ENCODE results near the gene SPATS2L. TPM values are rescaled to one million over a fixed set of nuclear protein-coding genes. Genes with fewer than 3 reads are reported as not detected.

SPATS2L gene
- polyA plus RNA-seq, 4 donors, result 66.7 to 104 (median 96.0) TPM

- no peak for DNase-seq
- Histone ChIP-seq H3K9me3 (ENCODE audit: control insufficient read depth in 2 of 2, insufficient read depth in 1 of 2, low read depth in 1 of 2, low read length in 1 of 2) (no peaks in the 10 kb centered on the region), H3K4me1 (ENCODE audit: control insufficient read depth in 3 of 3, insufficient read depth in 2 of 3, low read depth in 1 of 3, low read length in 2 of 3) (no peaks in the 10 kb centered on the region), H3K36me3 (ENCODE audit: control insufficient read depth in 3 of 3, insufficient read depth in 2 of 3, low read depth in 1 of 3, low read length in 3 of 3) (no peaks in the 10 kb centered on the region), H3K27me3 (ENCODE audit: control insufficient read depth in 3 of 3, insufficient read depth in 3 of 3, low read length in 3 of 3) (no peaks in the 10 kb centered on the region), H3K27ac (ENCODE audit: low read depth in 1 of 3, low read length in 2 of 3) (no peak overlapping the region), H3K4me3 (ENCODE audit: low read depth in 1 of 3, low read length in 3 of 3) (no peak overlapping the region)
- 83 to 91% (median 87%) methylated on average over 6 of the region's 6 CpGs for WGBS, 3 donors
- no peak for FAIRE-seq
These were observed 27.7 kb upstream of the SPATS2L start for GRCh38 chr2:200278694-200279316.

GRCh38 chr2:200279857-200280256 is 26.6 kb upstream of the SPATS2L start:
- FAIRE-seq, result no peak
- no peak overlapping the region for H3K4me3 ChIP-seq (ENCODE audit: low read depth in 1 of 3, low read length in 3 of 3)

GRCh38 chr2:200286578-200286977 is 19.9 kb upstream of the SPATS2L start:
- no peak overlapping the region for H3K4me3 ChIP-seq (ENCODE audit: low read depth in 1 of 3, low read length in 3 of 3)
- no peaks in the 10 kb centered on the region for H3K4me1 ChIP-seq (ENCODE audit: control insufficient read depth in 3 of 3, insufficient read depth in 2 of 3, low read depth in 1 of 3, low read length in 2 of 3)
- WGBS, 3 donors, result 45 to 77% (median 66%) methylated on average over 1 of the region's 1 CpG
- H3K36me3 ChIP-seq (ENCODE audit: control insufficient read depth in 3 of 3, insufficient read depth in 2 of 3, low read depth in 1 of 3, low read length in 3 of 3), result no peaks in the 10 kb centered on the region
- no peaks in the 10 kb centered on the region for H3K27me3 ChIP-seq (ENCODE audit: control insufficient read depth in 3 of 3, insufficient read depth in 3 of 3, low read length in 3 of 3)
- DNase-seq, result no peak
- peaks cover 0 to 4% of the 10 kb centered on the region in 2 donors for H3K9me3 ChIP-seq (ENCODE audit: control insufficient read depth in 2 of 2, insufficient read depth in 1 of 2, low read depth in 1 of 2, low read length in 1 of 2)
- H3K27ac ChIP-seq (ENCODE audit: low read depth in 1 of 3, low read length in 2 of 3), result no peak overlapping the region
- no peak for FAIRE-seq

More at GRCh38 chr2:200279857-200280256, 26.6 kb upstream of the SPATS2L start:
- Histone ChIP-seq H3K9me3 (ENCODE audit: control insufficient read depth in 2 of 2, insufficient read depth in 1 of 2, low read depth in 1 of 2, low read length in 1 of 2) (no peaks in the 10 kb centered on the region), H3K27ac (ENCODE audit: low read depth in 1 of 3, low read length in 2 of 3) (no peak overlapping the region), H3K36me3 (ENCODE audit: control insufficient read depth in 3 of 3, insufficient read depth in 2 of 3, low read depth in 1 of 3, low read length in 3 of 3) (no peaks in the 10 kb centered on the region), H3K4me1 (ENCODE audit: control insufficient read depth in 3 of 3, insufficient read depth in 2 of 3, low read depth in 1 of 3, low read length in 2 of 3) (no peaks in the 10 kb centered on the region), H3K27me3 (ENCODE audit: control insufficient read depth in 3 of 3, insufficient read depth in 3 of 3, low read length in 3 of 3) (no peaks in the 10 kb centered on the region)
- DNase-seq, result no peak

DNA sequence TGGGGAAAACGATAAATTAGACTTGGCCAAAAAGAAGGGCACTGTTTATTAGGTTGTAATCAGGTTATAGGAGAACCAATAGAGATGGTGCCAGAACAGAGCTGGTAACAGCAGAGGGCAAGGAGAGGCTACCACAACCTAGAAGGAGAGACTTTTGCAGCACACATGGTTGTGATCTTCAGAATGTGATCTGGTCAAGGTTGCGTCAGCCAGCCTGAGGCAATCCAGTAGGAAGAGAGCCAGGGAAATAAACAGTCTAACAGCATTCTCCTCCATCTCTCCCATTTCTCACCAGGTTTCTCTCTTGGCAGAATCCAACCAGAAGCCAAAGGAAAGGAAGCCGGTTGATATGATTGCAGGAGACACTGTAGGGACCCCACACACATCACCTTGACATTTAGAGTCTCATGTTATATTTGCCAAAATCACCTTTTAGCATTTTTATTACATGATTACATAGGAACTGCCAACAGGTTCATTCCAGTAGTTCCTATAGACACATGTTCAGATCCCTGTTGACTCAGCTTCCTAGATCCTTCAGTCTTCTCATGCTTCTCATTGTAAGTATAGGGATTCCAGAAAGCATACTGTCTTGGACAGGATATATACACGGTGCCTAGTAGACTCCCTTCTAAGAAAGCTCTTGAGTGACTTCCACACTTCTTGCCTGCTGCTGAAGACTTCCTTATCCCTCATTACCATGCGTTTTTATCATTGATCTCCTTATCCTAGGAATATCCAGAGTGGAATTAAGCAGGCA is 17.6 kb upstream of the SPATS2L start:
- peaks cover 0 to 4% of the 10 kb centered on the region in 2 donors for H3K9me3 ChIP-seq (ENCODE audit: control insufficient read depth in 2 of 2, insufficient read depth in 1 of 2, low read depth in 1 of 2, low read length in 1 of 2)
- H3K4me3 ChIP-seq (ENCODE audit: low read depth in 1 of 3, low read length in 3 of 3), result no peak overlapping the region
- no peak overlapping the region for H3K27ac ChIP-seq (ENCODE audit: low read depth in 1 of 3, low read length in 2 of 3)
- H3K4me1 ChIP-seq (ENCODE audit: control insufficient read depth in 3 of 3, insufficient read depth in 2 of 3, low read depth in 1 of 3, low read length in 2 of 3), result no peaks in the 10 kb centered on the region
- DNase-seq (no peak), FAIRE-seq (no peak)
- 72 to 85% (median 82%) methylated on average over 5 of the region's 5 CpGs for WGBS, 3 donors
- no peaks in the 10 kb centered on the region for H3K36me3 ChIP-seq (ENCODE audit: control insufficient read depth in 3 of 3, insufficient read depth in 2 of 3, low read depth in 1 of 3, low read length in 3 of 3)
- H3K27me3 ChIP-seq (ENCODE audit: control insufficient read depth in 3 of 3, insufficient read depth in 3 of 3, low read length in 3 of 3), result no peaks in the 10 kb centered on the region

GRCh38 chr2:200296118-200296517 is 10.4 kb upstream of the SPATS2L start:
- no peak overlapping the region for H3K27ac ChIP-seq (ENCODE audit: low read depth in 1 of 3, low read length in 2 of 3)
- FAIRE-seq, result no peak
- 91 to 100% (median 92%) methylated on average over 1 of the region's 1 CpG for WGBS, 3 donors

GRCh38 chr2:200297100-200297499 is 9.4 kb upstream of the SPATS2L start:
- FAIRE-seq (no peak), DNase-seq (no peak)
- no peaks in the 10 kb centered on the region for H3K36me3 ChIP-seq (ENCODE audit: control insufficient read depth in 3 of 3, insufficient read depth in 2 of 3, low read depth in 1 of 3, low read length in 3 of 3)
- H3K4me1 ChIP-seq (ENCODE audit: control insufficient read depth in 3 of 3, insufficient read depth in 2 of 3, low read depth in 1 of 3, low read length in 2 of 3), result peaks cover 0 to under 1% (median 0%) of the 10 kb centered on the region in 3 donors
- no peak overlapping the region for H3K4me3 ChIP-seq (ENCODE audit: low read depth in 1 of 3, low read length in 3 of 3)
- no peaks in the 10 kb centered on the region for H3K27me3 ChIP-seq (ENCODE audit: control insufficient read depth in 3 of 3, insufficient read depth in 3 of 3, low read length in 3 of 3)
- WGBS, 3 donors, result 76 to 79% (median 78%) methylated on average over 5 of the region's 5 CpGs
- no peak overlapping the region for H3K27ac ChIP-seq (ENCODE audit: low read depth in 1 of 3, low read length in 2 of 3)
- no peaks in the 10 kb centered on the region for H3K9me3 ChIP-seq (ENCODE audit: control insufficient read depth in 2 of 2, insufficient read depth in 1 of 2, low read depth in 1 of 2, low read length in 1 of 2)

More at GRCh38 chr2:200296118-200296517, 10.4 kb upstream of the SPATS2L start:
- H3K4me3 ChIP-seq (ENCODE audit: low read depth in 1 of 3, low read length in 3 of 3), result no peak overlapping the region
- no peaks in the 10 kb centered on the region for H3K27me3 ChIP-seq (ENCODE audit: control insufficient read depth in 3 of 3, insufficient read depth in 3 of 3, low read length in 3 of 3)
- H3K36me3 ChIP-seq (ENCODE audit: control insufficient read depth in 3 of 3, insufficient read depth in 2 of 3, low read depth in 1 of 3, low read length in 3 of 3), result no peaks in the 10 kb centered on the region
- no peak for DNase-seq
- H3K9me3 ChIP-seq (ENCODE audit: control insufficient read depth in 2 of 2, insufficient read depth in 1 of 2, low read depth in 1 of 2, low read length in 1 of 2), result no peaks in the 10 kb centered on the region
- H3K4me1 ChIP-seq (ENCODE audit: control insufficient read depth in 3 of 3, insufficient read depth in 2 of 3, low read depth in 1 of 3, low read length in 2 of 3), result no peaks in the 10 kb centered on the region

DNA sequence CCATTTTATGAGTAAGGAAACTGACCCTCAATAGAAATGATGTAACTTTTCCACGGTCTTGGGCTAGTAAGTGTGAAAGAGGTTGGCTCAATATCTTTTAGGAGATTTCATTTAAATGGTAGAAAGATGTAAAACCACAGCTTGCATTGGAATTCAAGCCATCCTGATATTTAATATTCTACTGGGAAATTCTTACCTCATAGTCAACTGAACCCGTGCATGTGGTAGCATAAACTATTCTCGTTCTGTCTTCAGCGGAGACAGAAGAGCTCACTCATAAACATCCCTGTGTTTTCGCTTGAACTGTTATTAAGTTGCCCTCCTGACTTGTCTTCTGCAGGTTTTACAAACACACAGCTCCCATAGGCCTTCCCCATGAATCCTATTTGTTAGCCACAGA is 8.5 kb upstream of the SPATS2L start:
- no peaks in the 10 kb centered on the region for H3K27me3 ChIP-seq (ENCODE audit: control insufficient read depth in 3 of 3, insufficient read depth in 3 of 3, low read length in 3 of 3)
- FAIRE-seq (no peak), DNase-seq (peak in 1 of 2 donors; percentile 27)
- H3K27ac ChIP-seq (ENCODE audit: low read depth in 1 of 3, low read length in 2 of 3), result no peak overlapping the region
- 81 to 84% (median 83%) methylated on average over 5 of the region's 5 CpGs for WGBS, 3 donors
- H3K9me3 ChIP-seq (ENCODE audit: control insufficient read depth in 2 of 2, insufficient read depth in 1 of 2, low read depth in 1 of 2, low read length in 1 of 2), result no peaks in the 10 kb centered on the region
- no peaks in the 10 kb centered on the region for H3K36me3 ChIP-seq (ENCODE audit: control insufficient read depth in 3 of 3, insufficient read depth in 2 of 3, low read depth in 1 of 3, low read length in 3 of 3)
- peaks cover 0 to 8% (median 0%) of the 10 kb centered on the region in 3 donors for H3K4me1 ChIP-seq (ENCODE audit: control insufficient read depth in 3 of 3, insufficient read depth in 2 of 3, low read depth in 1 of 3, low read length in 2 of 3)
- no peak overlapping the region for H3K4me3 ChIP-seq (ENCODE audit: low read depth in 1 of 3, low read length in 3 of 3)

- no peak overlapping the region for H3K4me3 ChIP-seq (ENCODE audit: low read depth in 1 of 3, low read length in 3 of 3)
- 95 to 98% (median 96%) methylated on average over 3 of the region's 3 CpGs for WGBS, 3 donors
- H3K27ac ChIP-seq (ENCODE audit: low read depth in 1 of 3, low read length in 2 of 3), result no peak overlapping the region
- H3K4me1 ChIP-seq (ENCODE audit: control insufficient read depth in 3 of 3, insufficient read depth in 2 of 3, low read depth in 1 of 3, low read length in 2 of 3), result peaks cover 0 to 13% (median 0%) of the 10 kb centered on the region in 3 donors
- no peaks in the 10 kb centered on the region for H3K36me3 ChIP-seq (ENCODE audit: control insufficient read depth in 3 of 3, insufficient read depth in 2 of 3, low read depth in 1 of 3, low read length in 3 of 3)
- DNase-seq (no peak), FAIRE-seq (no peak)
- no peaks in the 10 kb centered on the region for H3K27me3 ChIP-seq (ENCODE audit: control insufficient read depth in 3 of 3, insufficient read depth in 3 of 3, low read length in 3 of 3)
- no peaks in the 10 kb centered on the region for H3K9me3 ChIP-seq (ENCODE audit: control insufficient read depth in 2 of 2, insufficient read depth in 1 of 2, low read depth in 1 of 2, low read length in 1 of 2)
These were observed 7.7 kb upstream of the SPATS2L start for GRCh38 chr2:200298816-200299215.
